ENCODE measurements around the gene MAN2A1.

The MAN2A1 gene

GRCh38 chr5:109880907-109881685 lies 191.4 kb downstream of the MAN2A1 start:
- Histone ChIP-seq H3K4me1 (ENCODE audit: control insufficient read depth, insufficient read depth, low read length) (peaks cover 4% of the 10 kb centered on the region; the same call in 1 of the 2 replicates), H3K4me3 (ENCODE audit: low read depth, low read length) (no peak overlapping the region), H3K36me3 (ENCODE audit: control insufficient read depth in 2 of 2, insufficient read depth in 1 of 2, low read length in 2 of 2) (no peaks in the 10 kb centered on the region), H3K9me3 (ENCODE audit: control insufficient read depth, insufficient read depth, low read depth, low read length) (no peaks in the 10 kb centered on the region), H3K27ac (ENCODE audit: extremely low read depth, low read depth, low read length) (no peak overlapping the region)
- ChIA-PET POLR2A (no interaction called here), CTCF (no interaction called here)
- TF ChIP-seq SCRT1 (tag by site-specific recombination; IDR thresholded peaks at IDR 0.05; ENCODE audit: borderline replicate concordance): no peak
- no peak for TF ChIP-seq OSR2 (tag by site-specific recombination; IDR thresholded peaks at IDR 0.05)
- TF ChIP-seq PBX3 (CRISPR knock-in tag; IDR thresholded peaks at IDR 0.05): no peak
- no peak for TF ChIP-seq PATZ1 (tag by site-specific recombination; IDR thresholded peaks at IDR 0.05)
- TF ChIP-seq KLF9 (tag by site-specific recombination; IDR thresholded peaks at IDR 0.05; ENCODE audit: low read depth): no peak
- no peak for TF ChIP-seq ZNF473 (tag by site-specific recombination; IDR thresholded peaks at IDR 0.05)
- TF ChIP-seq ZNF362 (tag by site-specific recombination; IDR thresholded peaks at IDR 0.05): no peak
- TF ChIP-seq YY1 (tag by site-specific recombination; IDR thresholded peaks at IDR 0.05): no peak
- no peak for TF ChIP-seq IKZF3 (tag by site-specific recombination; IDR thresholded peaks at IDR 0.05)
- TF ChIP-seq HIC1 (tag by site-specific recombination; IDR thresholded peaks at IDR 0.05): no peak
- no peak for TF ChIP-seq ZNF623 (tag by site-specific recombination; IDR thresholded peaks at IDR 0.05)
- no peak for TF ChIP-seq ZBTB48 (tag by site-specific recombination; IDR thresholded peaks at IDR 0.05)
- no peak for TF ChIP-seq BCL11A (tag by site-specific recombination; IDR thresholded peaks at IDR 0.05; ENCODE audit: low read depth)
- TF ChIP-seq ZBTB11 (tag by site-specific recombination; conservative IDR thresholded peaks at IDR 0.05; ENCODE audit: low read depth): no peak
- TF ChIP-seq ZNF660 (tag by site-specific recombination; IDR thresholded peaks at IDR 0.05): no peak
- TF ChIP-seq KLF7 (tag by site-specific recombination; IDR thresholded peaks at IDR 0.05; ENCODE audit: borderline replicate concordance): no peak
- no peak for TF ChIP-seq ZNF16 (tag by site-specific recombination; IDR thresholded peaks at IDR 0.05; ENCODE audit: low read depth)
- no peak for TF ChIP-seq GLI2 (tag by site-specific recombination; IDR thresholded peaks at IDR 0.05; ENCODE audit: borderline replicate concordance, low read depth)
- no peak for TF ChIP-seq ZNF514 (tag by site-specific recombination; IDR thresholded peaks at IDR 0.05)
